Measurements from ENCODE around the gene DYRK1A. TPM values are rescaled to one million over a fixed set of nuclear protein-coding genes. Genes with fewer than 3 reads are reported as not detected.

Gene DYRK1A
- total RNA-seq, 6 experiments from 2014 or later = 35.8 to 47.3 (median 42.5) TPM

- no peaks in the 10 kb centered on the region for H3K9me3 Mint-ChIP-seq
- no peaks in the 10 kb centered on the region for H3K36me3 Mint-ChIP-seq (ENCODE audit: low read depth)
- DNase-seq = no peak
Measured at GRCh38 chr21:37550618-37551330, 184.2 kb downstream of the DYRK1A start.

GRCh38 chr21:37551331-37551992 is 184.9 kb downstream of the DYRK1A start:
- no peaks in the 10 kb centered on the region for H3K9me3 Mint-ChIP-seq
- peaks cover 14% of the 10 kb centered on the region for H3K27me3 Mint-ChIP-seq (ENCODE audit: insufficient read depth)
- no peak for TF ChIP-seq CTCF (IDR thresholded peaks at IDR 0.05)
- no peak overlapping the region for H3K27ac Mint-ChIP-seq
- H3K36me3 Mint-ChIP-seq (ENCODE audit: low read depth) = no peaks in the 10 kb centered on the region
- H3K4me1 Mint-ChIP-seq (ENCODE audit: low read depth) = peaks cover 20% of the 10 kb centered on the region
- DNase-seq = no peak
- H3K4me3 Mint-ChIP-seq = no peak overlapping the region

More at GRCh38 chr21:37550618-37551330, 184.2 kb downstream of the DYRK1A start:
- Mint-ChIP-seq H3K4me3 (no peak overlapping the region; the same call in 1 of the 2 replicates), H3K27ac (no peak overlapping the region), H3K27me3 (ENCODE audit: insufficient read depth) (peaks cover 16% of the 10 kb centered on the region), H3K4me1 (ENCODE audit: low read depth) (peaks cover 20% of the 10 kb centered on the region)
- no peak for TF ChIP-seq CTCF (IDR thresholded peaks at IDR 0.05)

- no peak for TF ChIP-seq CTCF (IDR thresholded peaks at IDR 0.05)
- H3K27me3 Mint-ChIP-seq (ENCODE audit: insufficient read depth) = peaks cover 14% of the 10 kb centered on the region
- no peak overlapping the region for H3K4me3 Mint-ChIP-seq
- H3K36me3 Mint-ChIP-seq (ENCODE audit: low read depth) = no peaks in the 10 kb centered on the region
- no peaks in the 10 kb centered on the region for H3K9me3 Mint-ChIP-seq
- no peak for DNase-seq
- no peak overlapping the region for H3K27ac Mint-ChIP-seq
- peaks cover 19% of the 10 kb centered on the region for H3K4me1 Mint-ChIP-seq (ENCODE audit: low read depth)
Measured at GRCh38 chr21:37551993-37552355, 185.4 kb downstream of the DYRK1A start.

- Mint-ChIP-seq H3K4me3 (no peak overlapping the region), H3K27ac (no peak overlapping the region)
- DNase-seq = no peak
Measured at GRCh38 chr21:37552496-37553029, 186.0 kb downstream of the DYRK1A start.

GRCh38 chr21:37553078-37553481 is 186.5 kb downstream of the DYRK1A start:
- Mint-ChIP-seq H3K36me3 (ENCODE audit: low read depth) (no peaks in the 10 kb centered on the region), H3K27me3 (ENCODE audit: insufficient read depth) (peaks cover 20% of the 10 kb centered on the region), H3K4me3 (no peak overlapping the region), H3K27ac (no peak overlapping the region), H3K4me1 (ENCODE audit: low read depth) (peaks cover 8% of the 10 kb centered on the region; the same call in 1 of the 2 replicates), H3K9me3 (no peaks in the 10 kb centered on the region)
- no peak for TF ChIP-seq CTCF (IDR thresholded peaks at IDR 0.05)
- no peak for DNase-seq

More at GRCh38 chr21:37552496-37553029, 186.0 kb downstream of the DYRK1A start:
- TF ChIP-seq CTCF (IDR thresholded peaks at IDR 0.05) = no peak
- Mint-ChIP-seq H3K9me3 (no peaks in the 10 kb centered on the region), H3K27me3 (ENCODE audit: insufficient read depth) (peaks cover 19% of the 10 kb centered on the region), H3K36me3 (ENCODE audit: low read depth) (no peaks in the 10 kb centered on the region), H3K4me1 (ENCODE audit: low read depth) (peaks cover 13% of the 10 kb centered on the region)

Measured in HFFc6 (cell line).